ENCODE results near the gene COMMD10.

The COMMD10 gene

GRCh38 chr5:116084871-116085715 lies at the start of gene COMMD10:
Gene COMMD10, plus strand, starts transcription at chr5:116085025.
- peaks cover 18% of the 10 kb centered on the region for H3K36me3 Mint-ChIP-seq
- H3K27me3 Mint-ChIP-seq = no peaks in the 10 kb centered on the region
- no peaks in the 10 kb centered on the region for H3K9me3 Mint-ChIP-seq (ENCODE audit: low read depth)
- H3K27ac Mint-ChIP-seq = peak within 1 kb of the TSS; percentile 95
- H3K4me3 Mint-ChIP-seq = peak within 1 kb of the TSS; percentile 95
- peaks cover 50% of the 10 kb centered on the region for H3K4me1 Mint-ChIP-seq (ENCODE audit: low read depth)

DNA sequence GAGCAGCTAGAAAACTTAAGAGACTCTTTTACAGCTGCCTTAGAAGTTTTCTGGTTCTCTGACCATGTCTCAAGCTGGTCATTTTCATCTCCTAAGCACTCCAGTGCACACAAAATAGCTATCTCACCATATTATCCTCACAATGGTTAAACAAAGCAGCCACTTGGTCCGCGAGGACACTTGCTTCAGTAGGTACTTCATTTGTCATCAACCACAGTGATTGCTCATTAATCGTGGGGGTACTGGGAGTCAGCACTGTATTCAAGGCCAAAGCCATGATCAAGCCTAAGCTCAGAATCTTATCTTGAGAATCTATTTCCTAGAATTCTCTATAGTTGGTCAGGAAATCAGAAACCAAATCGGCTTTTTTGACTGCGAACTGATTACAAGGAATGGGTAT lies 49.7 kb upstream of the COMMD10 start:
- Mint-ChIP-seq H3K27ac (no peak overlapping the region), H3K27me3 (peaks cover 14% of the 10 kb centered on the region), H3K4me3 (no peak overlapping the region), H3K9me3 (ENCODE audit: low read depth) (no peaks in the 10 kb centered on the region), H3K36me3 (no peaks in the 10 kb centered on the region), H3K4me1 (ENCODE audit: low read depth) (peaks cover 3% of the 10 kb centered on the region)

DNA sequence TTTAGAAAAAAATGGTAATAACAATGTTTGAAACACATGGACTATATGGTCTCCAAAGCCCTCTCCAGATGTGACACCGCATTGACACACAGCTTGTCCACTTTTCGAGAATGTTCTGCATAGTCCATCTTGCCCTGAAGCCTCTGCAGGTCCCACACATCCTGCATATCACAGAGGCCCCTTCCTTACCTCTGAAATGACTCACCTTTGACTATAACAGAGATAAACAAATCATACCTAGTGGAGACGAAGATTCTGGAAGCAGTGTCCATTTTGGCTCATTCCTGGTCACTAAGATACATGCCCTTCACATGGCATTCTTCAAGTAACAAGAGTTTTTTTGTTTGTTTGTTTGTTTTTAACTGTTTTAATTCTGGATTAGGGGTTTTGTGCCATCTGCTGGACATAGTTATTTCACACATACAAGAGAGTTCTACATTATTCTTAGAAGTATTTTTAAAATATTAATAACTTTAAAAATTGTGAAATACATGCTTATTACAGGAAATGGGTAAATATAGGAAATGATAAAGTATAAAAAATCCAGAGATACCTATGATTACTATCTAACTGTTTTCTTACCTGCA lies 47.5 kb upstream of the COMMD10 start:
- no peak overlapping the region for H3K27ac Mint-ChIP-seq
- H3K4me1 Mint-ChIP-seq (ENCODE audit: low read depth) = no peaks in the 10 kb centered on the region
- H3K9me3 Mint-ChIP-seq (ENCODE audit: low read depth) = no peaks in the 10 kb centered on the region
- H3K27me3 Mint-ChIP-seq = peaks cover 11% of the 10 kb centered on the region
- H3K36me3 Mint-ChIP-seq = no peaks in the 10 kb centered on the region
- H3K4me3 Mint-ChIP-seq = no peak overlapping the region

GRCh38 chr5:116038817-116039216 lies 46.0 kb upstream of the COMMD10 start:
- peaks cover 11% of the 10 kb centered on the region for H3K27me3 Mint-ChIP-seq
- H3K36me3 Mint-ChIP-seq = no peaks in the 10 kb centered on the region
- H3K9me3 Mint-ChIP-seq (ENCODE audit: low read depth) = no peaks in the 10 kb centered on the region
- H3K27ac Mint-ChIP-seq = no peak overlapping the region
- H3K4me3 Mint-ChIP-seq = no peak overlapping the region
- no peaks in the 10 kb centered on the region for H3K4me1 Mint-ChIP-seq (ENCODE audit: low read depth)

GRCh38 chr5:116042375-116042774 lies 42.5 kb upstream of the COMMD10 start:
- Mint-ChIP-seq H3K27me3 (peaks cover 5% of the 10 kb centered on the region), H3K27ac (no peak overlapping the region), H3K9me3 (ENCODE audit: low read depth) (no peaks in the 10 kb centered on the region), H3K4me3 (no peak overlapping the region), H3K4me1 (ENCODE audit: low read depth) (no peaks in the 10 kb centered on the region), H3K36me3 (no peaks in the 10 kb centered on the region)

DNA sequence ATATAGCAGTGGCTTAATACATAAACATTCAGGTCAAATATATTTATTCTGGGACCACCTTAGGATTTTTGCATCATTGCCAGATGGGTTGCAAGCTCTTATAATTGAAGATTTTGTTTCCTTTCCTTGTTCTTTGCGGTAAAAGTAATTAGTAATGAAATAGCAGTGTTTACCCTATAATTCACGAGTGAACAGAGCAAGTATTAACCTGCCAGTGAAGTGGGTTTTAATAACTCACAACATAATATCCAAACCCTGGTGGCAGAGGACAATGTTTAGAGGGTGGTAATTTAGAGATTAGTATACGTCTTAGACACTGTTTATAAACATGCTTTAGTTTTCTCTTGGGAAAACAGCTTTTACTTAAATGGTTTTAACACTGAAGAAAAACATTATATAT lies 40.8 kb upstream of the COMMD10 start:
- Mint-ChIP-seq H3K4me1 (ENCODE audit: low read depth) (no peaks in the 10 kb centered on the region), H3K9me3 (ENCODE audit: low read depth) (no peaks in the 10 kb centered on the region), H3K36me3 (no peaks in the 10 kb centered on the region)

DNA sequence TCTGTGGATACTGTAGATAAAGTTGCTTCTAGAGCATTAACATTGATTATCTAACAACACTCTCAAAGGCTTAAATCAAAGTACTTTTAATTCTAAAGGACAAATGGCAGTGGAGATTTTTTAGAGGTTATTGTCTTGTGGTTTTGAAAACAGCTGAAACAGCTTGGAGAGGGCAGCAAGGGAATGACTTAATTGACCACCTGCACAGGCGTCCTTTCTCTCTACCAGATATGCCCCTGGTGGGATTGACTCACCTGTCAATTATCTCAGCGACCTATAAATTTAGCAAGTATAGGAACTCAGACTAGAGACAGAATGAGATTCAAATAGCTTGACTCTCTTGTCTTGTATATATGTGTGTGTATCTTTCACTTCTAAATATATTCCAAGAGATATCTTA lies 39.0 kb upstream of the COMMD10 start:
- Mint-ChIP-seq H3K36me3 (no peaks in the 10 kb centered on the region), H3K9me3 (ENCODE audit: low read depth) (no peaks in the 10 kb centered on the region), H3K27ac (no peak overlapping the region), H3K4me1 (ENCODE audit: low read depth) (no peaks in the 10 kb centered on the region), H3K4me3 (no peak overlapping the region), H3K27me3 (peaks cover 3% of the 10 kb centered on the region)

More for the DNA sequence above, 40.8 kb upstream of the COMMD10 start:
- H3K4me3 Mint-ChIP-seq = no peak overlapping the region
- H3K27me3 Mint-ChIP-seq = peaks cover 1% of the 10 kb centered on the region
- H3K27ac Mint-ChIP-seq = no peak overlapping the region

DNA sequence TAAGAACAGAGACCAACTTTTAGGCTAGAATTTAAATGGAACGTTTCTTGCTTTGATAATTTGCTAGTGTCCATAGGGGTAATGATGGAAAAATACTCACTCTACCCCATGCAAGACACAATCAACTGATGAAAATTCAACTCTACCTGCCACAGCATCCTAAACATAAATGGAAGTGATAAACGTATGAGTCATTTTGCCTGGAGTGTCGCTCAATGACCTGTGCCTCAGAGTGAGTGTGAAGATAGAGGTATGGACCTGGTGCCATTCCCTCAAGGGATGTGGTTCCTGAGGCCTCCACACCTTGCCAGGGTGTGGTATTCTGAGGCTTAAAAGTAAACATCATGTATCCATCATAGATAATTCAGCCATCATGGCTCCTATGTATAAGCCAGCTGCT lies 38.6 kb upstream of the COMMD10 start:
- Mint-ChIP-seq H3K36me3 (no peaks in the 10 kb centered on the region), H3K9me3 (ENCODE audit: low read depth) (no peaks in the 10 kb centered on the region)

DNA sequence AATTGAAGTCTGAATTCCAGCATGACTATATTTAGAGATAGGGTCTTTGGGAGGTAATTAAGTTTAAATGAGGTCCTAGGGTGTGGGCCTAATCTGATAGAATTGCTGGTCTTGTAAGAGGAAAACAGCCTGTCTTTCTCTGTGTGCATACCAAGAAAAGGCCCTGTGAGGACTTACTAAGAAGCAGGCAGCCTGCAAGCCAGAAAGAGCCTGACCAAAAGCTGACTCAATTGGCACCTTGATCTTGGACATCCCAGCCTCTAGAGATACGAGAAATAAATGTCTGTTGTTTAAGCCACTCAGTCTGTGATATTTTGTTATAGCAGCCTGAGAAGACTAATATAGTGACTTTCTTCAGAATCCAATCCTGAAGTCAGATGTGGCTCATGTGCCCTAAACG lies 38.0 kb upstream of the COMMD10 start:
- H3K9me3 Mint-ChIP-seq (ENCODE audit: low read depth) = no peaks in the 10 kb centered on the region

More for the DNA sequence above, 38.6 kb upstream of the COMMD10 start:
- Mint-ChIP-seq H3K4me1 (ENCODE audit: low read depth) (no peaks in the 10 kb centered on the region), H3K27me3 (peaks cover 3% of the 10 kb centered on the region), H3K27ac (no peak overlapping the region), H3K4me3 (no peak overlapping the region)

GRCh38 chr5:116058346-116058936 lies 26.4 kb upstream of the COMMD10 start:
- Mint-ChIP-seq H3K4me3 (no peak overlapping the region), H3K27me3 (peaks cover 19% of the 10 kb centered on the region), H3K4me1 (ENCODE audit: low read depth) (no peaks in the 10 kb centered on the region), H3K36me3 (no peaks in the 10 kb centered on the region), H3K27ac (no peak overlapping the region), H3K9me3 (ENCODE audit: low read depth) (no peaks in the 10 kb centered on the region)

More for the DNA sequence above, 38.0 kb upstream of the COMMD10 start:
- Mint-ChIP-seq H3K4me1 (ENCODE audit: low read depth) (no peaks in the 10 kb centered on the region), H3K4me3 (no peak overlapping the region), H3K27me3 (peaks cover 1% of the 10 kb centered on the region), H3K27ac (no peak overlapping the region), H3K36me3 (no peaks in the 10 kb centered on the region)

DNA sequence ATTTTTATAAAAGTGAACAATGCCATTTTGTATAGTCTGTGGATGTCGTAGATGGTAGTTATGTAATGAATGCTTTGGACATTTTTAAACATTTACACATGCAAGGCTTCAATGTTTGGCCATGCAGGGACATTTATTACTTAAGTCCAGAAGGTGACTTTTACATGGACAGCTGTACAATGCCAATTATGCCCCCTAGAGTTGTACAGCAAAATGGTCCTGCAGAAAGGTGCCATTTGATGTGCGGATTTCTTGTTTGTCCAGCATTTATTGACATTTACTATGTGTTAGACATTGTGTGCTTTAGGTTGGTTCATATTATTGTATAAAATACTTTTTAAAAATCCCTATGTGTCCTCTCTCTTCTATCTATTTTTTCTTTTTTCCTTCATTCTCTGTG lies 22.5 kb upstream of the COMMD10 start:
- no peak overlapping the region for H3K4me3 Mint-ChIP-seq
- peaks cover 19% of the 10 kb centered on the region for H3K27me3 Mint-ChIP-seq
- H3K4me1 Mint-ChIP-seq (ENCODE audit: low read depth) = no peaks in the 10 kb centered on the region
- no peaks in the 10 kb centered on the region for H3K36me3 Mint-ChIP-seq
- no peaks in the 10 kb centered on the region for H3K9me3 Mint-ChIP-seq (ENCODE audit: low read depth)
- no peak overlapping the region for H3K27ac Mint-ChIP-seq

DNA sequence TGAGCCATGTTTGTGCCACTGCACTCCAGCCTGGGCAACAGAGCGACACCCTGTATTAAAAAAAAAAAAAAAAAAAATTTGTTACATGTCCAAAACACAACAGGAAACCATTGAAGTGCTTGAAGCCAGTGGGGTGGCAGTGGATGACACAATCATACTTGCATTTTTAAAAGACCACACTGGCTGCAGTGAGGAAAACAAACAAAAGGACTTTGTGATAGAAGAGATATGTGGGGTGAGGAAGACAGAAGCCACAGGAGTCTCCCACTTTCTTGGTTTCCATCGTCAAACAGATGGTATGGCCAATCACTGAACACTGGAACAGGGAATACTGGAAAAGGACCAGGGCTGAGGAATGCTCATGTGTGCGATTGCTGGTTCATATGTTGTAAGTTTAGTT lies 20.9 kb upstream of the COMMD10 start:
- H3K36me3 Mint-ChIP-seq = no peaks in the 10 kb centered on the region
- H3K4me3 Mint-ChIP-seq = no peak overlapping the region
- H3K27me3 Mint-ChIP-seq = peaks cover 12% of the 10 kb centered on the region
- H3K27ac Mint-ChIP-seq = no peak overlapping the region
- H3K9me3 Mint-ChIP-seq (ENCODE audit: low read depth) = no peaks in the 10 kb centered on the region
- H3K4me1 Mint-ChIP-seq (ENCODE audit: low read depth) = no peaks in the 10 kb centered on the region

DNA sequence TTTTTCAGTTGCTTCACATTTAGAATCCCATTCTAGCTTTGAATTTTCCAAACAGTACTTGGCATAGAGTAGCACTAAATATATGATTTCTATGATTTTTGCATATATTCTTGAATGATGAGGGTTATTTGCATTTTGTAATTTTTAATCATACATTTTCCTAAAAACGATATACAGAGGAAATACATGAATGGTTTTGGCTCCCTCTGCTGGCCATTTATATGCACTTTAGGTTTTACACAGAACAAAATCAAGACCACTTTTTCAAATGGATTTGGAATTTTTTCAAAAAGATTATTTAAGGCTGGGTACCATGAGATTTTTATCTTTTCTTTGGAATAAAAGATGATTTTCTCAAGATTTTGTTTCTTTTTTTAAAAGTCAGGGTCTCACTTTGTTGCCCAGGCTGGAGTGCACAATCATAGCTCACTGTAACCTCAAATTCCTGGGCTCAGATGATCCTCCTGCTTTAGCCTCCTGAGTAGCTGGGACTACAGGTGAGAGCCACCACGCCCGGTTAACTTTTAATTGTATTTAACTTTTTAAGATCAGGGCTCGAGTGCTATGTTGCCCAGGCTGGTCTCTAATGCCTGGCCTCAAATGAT lies 16.7 kb upstream of the COMMD10 start:
- peaks cover 17% of the 10 kb centered on the region for H3K27me3 Mint-ChIP-seq
- no peak overlapping the region for H3K27ac Mint-ChIP-seq
- no peaks in the 10 kb centered on the region for H3K36me3 Mint-ChIP-seq
- no peaks in the 10 kb centered on the region for H3K4me1 Mint-ChIP-seq (ENCODE audit: low read depth)
- H3K9me3 Mint-ChIP-seq (ENCODE audit: low read depth) = no peaks in the 10 kb centered on the region
- no peak overlapping the region for H3K4me3 Mint-ChIP-seq

- Mint-ChIP-seq H3K4me3 (no peak overlapping the region), H3K27ac (no peak overlapping the region)
These were observed 13.6 kb upstream of the COMMD10 start for GRCh38 chr5:116071211-116071610.

GRCh38 chr5:116075191-116075831 lies 9.5 kb upstream of the COMMD10 start:
- peaks cover 13% of the 10 kb centered on the region for H3K27me3 Mint-ChIP-seq
- H3K4me3 Mint-ChIP-seq = peak overlapping the region; percentile 76
- peak overlapping the region; percentile 75 for H3K27ac Mint-ChIP-seq
- H3K9me3 Mint-ChIP-seq (ENCODE audit: low read depth) = peaks cover 9% of the 10 kb centered on the region
- H3K36me3 Mint-ChIP-seq = no peaks in the 10 kb centered on the region
- peaks cover 22% of the 10 kb centered on the region for H3K4me1 Mint-ChIP-seq (ENCODE audit: low read depth)

More at GRCh38 chr5:116071211-116071610, 13.6 kb upstream of the COMMD10 start:
- Mint-ChIP-seq H3K9me3 (ENCODE audit: low read depth) (peaks cover 7% of the 10 kb centered on the region), H3K36me3 (no peaks in the 10 kb centered on the region), H3K27me3 (peaks cover 13% of the 10 kb centered on the region), H3K4me1 (ENCODE audit: low read depth) (peaks cover 11% of the 10 kb centered on the region)

All from activated naive CD8-positive, alpha-beta T cell (primary cell).